ENCODE results near the gene LTV1. TPM values are rescaled to one million over a fixed set of nuclear protein-coding genes. Genes with fewer than 3 reads are reported as not detected.

Gene LTV1
- total RNA-seq, 1 experiment from 2014 or later, result 46.8 TPM

- Histone ChIP-seq H3K27me3 (ENCODE audit: control insufficient read depth, insufficient read depth, low read length) (no peaks in the 10 kb centered on the region), H3K4me3 (ENCODE audit: low read depth in 2 of 2, low read length in 2 of 2) (no peak overlapping the region), H3K36me3 (ENCODE audit: control insufficient read depth, insufficient read depth, low read length) (peaks cover 5% of the 10 kb centered on the region; the same call in 1 of the 2 replicates), H3K9me3 (ENCODE audit: control insufficient read depth, insufficient read depth, low read depth, low read length) (no peaks in the 10 kb centered on the region), H3K27ac (ENCODE audit: low read length) (no peak overlapping the region), H3K4me1 (ENCODE audit: control insufficient read depth, insufficient read depth, low read length) (no peaks in the 10 kb centered on the region)
- intact Hi-C loops (cut with micrococcal nuclease; ENCODE audit: unreplicated experiment), result no loop called here
- ChIA-PET CTCF (no interaction called here), POLR2A (no interaction called here)
- TF ChIP-seq POLR2AphosphoS5 (IDR thresholded peaks at IDR 0.05; ENCODE audit: low read depth, low read length), result no peak
- in situ Hi-C loops (cut with HindIII; ENCODE audit: low pct_unique_long_range_greater_than_20kb, low sequenced_read_pairs), result no loop called here
- no peak for ATAC-seq
- no peak for DNase-seq (ENCODE audit: low read depth, low spot score)
- BruUV-seq (replicated peaks), result no TSS peak
These were observed 38.3 kb upstream of the LTV1 start for GRCh38 chr6:143804835-143805239.

- Histone ChIP-seq H3K4me1 (ENCODE audit: control insufficient read depth, insufficient read depth, low read length) (no peaks in the 10 kb centered on the region), H3K27me3 (ENCODE audit: control insufficient read depth, insufficient read depth, low read length) (no peaks in the 10 kb centered on the region), H3K4me3 (ENCODE audit: low read depth in 2 of 2, low read length in 2 of 2) (no peak overlapping the region), H3K36me3 (ENCODE audit: control insufficient read depth, insufficient read depth, low read length) (peaks cover 5% of the 10 kb centered on the region; the same call in 1 of the 2 replicates), H3K27ac (ENCODE audit: low read length) (no peak overlapping the region), H3K9me3 (ENCODE audit: control insufficient read depth, insufficient read depth, low read depth, low read length) (no peaks in the 10 kb centered on the region)
- intact Hi-C loops (cut with micrococcal nuclease; ENCODE audit: unreplicated experiment) (no loop called here), in situ Hi-C loops (cut with HindIII; ENCODE audit: low pct_unique_long_range_greater_than_20kb, low sequenced_read_pairs) (no loop called here)
- DNase-seq (ENCODE audit: low read depth, low spot score) (no peak), ATAC-seq (no peak)
- ChIA-PET CTCF (no interaction called here), POLR2A (no interaction called here)
- TF ChIP-seq SIN3A (IDR thresholded peaks at IDR 0.05; ENCODE audit: borderline replicate concordance, insufficient read depth, low read depth, low read length) (no peak), POLR2AphosphoS5 (IDR thresholded peaks at IDR 0.05; ENCODE audit: low read depth, low read length) (no peak), REST (IDR thresholded peaks at IDR 0.05; ENCODE audit: insufficient read depth in 1 of 2, low read depth in 2 of 2, low read length in 1 of 2) (no peak)
- BruUV-seq (replicated peaks), result no TSS peak
These were observed 36.6 kb upstream of the LTV1 start for GRCh38 chr6:143806282-143807102.

- ChIA-PET CTCF (no interaction called here), POLR2A (no interaction called here)
- H3K36me3 ChIP-seq (ENCODE audit: control insufficient read depth, insufficient read depth, low read length), result peaks cover 5% of the 10 kb centered on the region; the same call in 1 of the 2 replicates
- H3K4me3 ChIP-seq (ENCODE audit: low read depth in 2 of 2, low read length in 2 of 2), result no peak overlapping the region
- DNase-seq (ENCODE audit: low read depth, low spot score) (no peak), ATAC-seq (no peak)
- H3K9me3 ChIP-seq (ENCODE audit: control insufficient read depth, insufficient read depth, low read depth, low read length), result no peaks in the 10 kb centered on the region
- no peaks in the 10 kb centered on the region for H3K4me1 ChIP-seq (ENCODE audit: control insufficient read depth, insufficient read depth, low read length)
- intact Hi-C loops (cut with micrococcal nuclease; ENCODE audit: unreplicated experiment), result no loop called here
- BruUV-seq (replicated peaks), result no TSS peak
- H3K27ac ChIP-seq (ENCODE audit: low read length), result no peak overlapping the region
- TF ChIP-seq REST (IDR thresholded peaks at IDR 0.05; ENCODE audit: insufficient read depth in 1 of 2, low read depth in 2 of 2, low read length in 1 of 2), result no peak
- TF ChIP-seq CTCF (IDR thresholded peaks at IDR 0.05), result no peak
- no peak for TF ChIP-seq TCF7L2 (IDR thresholded peaks at IDR 0.05; ENCODE audit: low read depth, low read length)
- TF ChIP-seq SIN3A (IDR thresholded peaks at IDR 0.05; ENCODE audit: borderline replicate concordance, insufficient read depth, low read depth, low read length), result no peak
- no peak for TF ChIP-seq POLR2AphosphoS5 (IDR thresholded peaks at IDR 0.05; ENCODE audit: low read depth, low read length)
- in situ Hi-C loops (cut with HindIII; ENCODE audit: low pct_unique_long_range_greater_than_20kb, low sequenced_read_pairs), result no loop called here
- no peaks in the 10 kb centered on the region for H3K27me3 ChIP-seq (ENCODE audit: control insufficient read depth, insufficient read depth, low read length)
These were observed 35.9 kb upstream of the LTV1 start for GRCh38 chr6:143807103-143807772.
